22Rv1 (cell line): ENCODE data around the gene GAB2.

Experiments
- CTCF ChIP-seq: fragments of 450-650 bp; IDR thresholded peaks from 2 replicates; pipeline ENCODE4 v1.5.1; 2017; ENCODE audit warnings: mild to moderate bottlenecking
- ZFX ChIP-seq: fragments of 450-650 bp; IDR thresholded peaks from 2 replicates; pipeline ENCODE4 v1.6.1; 2017; ENCODE audit warnings: antibody characterized with exemption, borderline replicate concordance

- TF ChIP-seq CTCF (no peak), ZFX (no peak)
Observed at GRCh38 chr11:78231962-78232501, 185.6 kb downstream of the GAB2 start.
